ENCODE results near the gene TMEM170B. TPM values are rescaled to one million over a fixed set of nuclear protein-coding genes. Genes with fewer than 3 reads are reported as not detected.

Gene TMEM170B
- total and polyA plus RNA-seq, 2 of the 8 experiments (the other 6 are each of a cell fraction or from before 2014, with no cell fraction given), result 0.80 to 4.3 TPM

- no peak for TF ChIP-seq ATF2 (IDR thresholded peaks at IDR 0.05; ENCODE audit: low read length)
- TF ChIP-seq EP300 (IDR thresholded peaks at IDR 0.05; ENCODE audit: borderline replicate concordance in 1 of 2, low read depth in 2 of 2, low read length in 2 of 2), result no peak
- no peak for TF ChIP-seq FOSL1 (IDR thresholded peaks at IDR 0.05; ENCODE audit: insufficient read depth, low read depth, low read length)
- no peak for TF ChIP-seq SRF (IDR thresholded peaks at IDR 0.05; ENCODE audit: low read depth, low read length)
- TF ChIP-seq KDM1A (IDR thresholded peaks at IDR 0.05; ENCODE audit: borderline replicate concordance, low read length), result 0 out of 2 replicates have a peak, but pooled peaks have one; percentile 11
- TF ChIP-seq SIN3A (conservative IDR thresholded peaks at IDR 0.05 in 1 of 2, IDR thresholded peaks at IDR 0.05 in 1 of 2; ENCODE audit: low read depth in 1 of 2, low read length in 2 of 2), result no peak; a peak in 1 of 4 replicates
- peak; percentile 57; the same call in 1 of the 2 replicates for TF ChIP-seq EGR1 (IDR thresholded peaks at IDR 0.05; ENCODE audit: borderline replicate concordance, low read depth, low read length)
- TF ChIP-seq RNF2 (IDR thresholded peaks at IDR 0.05; ENCODE audit: borderline replicate concordance, low read depth, low read length, missing control alignments, poor library complexity, severe bottlenecking), result no peak
- TF ChIP-seq TAF1 (IDR thresholded peaks at IDR 0.05; ENCODE audit: low read depth, low read length), result 0 out of 2 replicates have a peak, but pooled peaks have one; percentile 21
- TF ChIP-seq KDM4A (IDR thresholded peaks at IDR 0.05; ENCODE audit: low read depth, low read length, severe bottlenecking), result peak; percentile 98
- TF ChIP-seq MAFK (IDR thresholded peaks at IDR 0.05; ENCODE audit: low read depth, low read length), result no peak
- TF ChIP-seq CREB1 (IDR thresholded peaks at IDR 0.05), result peak; percentile 87
- no peak for TF ChIP-seq CHD2 (IDR thresholded peaks at IDR 0.05; ENCODE audit: low read length)
- no peak for TF ChIP-seq JUND (IDR thresholded peaks at IDR 0.05; ENCODE audit: low read length)
- TF ChIP-seq CHD1 (IDR thresholded peaks at IDR 0.05; ENCODE audit: low read depth, low read length), result no peak
- no peak for TF ChIP-seq NANOG (IDR thresholded peaks at IDR 0.05; ENCODE audit: insufficient read depth, low read depth, low read length, poor library complexity, severe bottlenecking)
- TF ChIP-seq POLR2AphosphoS5 (IDR thresholded peaks at IDR 0.05; ENCODE audit: low read depth, low read length), result no peak
- no peak for TF ChIP-seq SAP30 (IDR thresholded peaks at IDR 0.05; ENCODE audit: insufficient read depth, insufficient replicate concordance, low read length)
- 0 out of 2 replicates have a peak, but pooled peaks have one; percentile 4 for TF ChIP-seq YY1 (IDR thresholded peaks at IDR 0.05; ENCODE audit: low read depth, low read length)
- no peak for TF ChIP-seq USF2 (IDR thresholded peaks at IDR 0.05; ENCODE audit: low read length)
Observed at GRCh38 chr6:11537229-11538051, at the start of gene TMEM170B (continued).
